Endodermal cell (in vitro differentiated cells): ENCODE results near the gene TSPO. TPM values are rescaled to one million over a fixed set of nuclear protein-coding genes. Genes with fewer than 3 reads are reported as not detected.

ENCODE experiments used
- DNase-seq: peaks from one replicate; pipeline ENCODE4 v3.0.0-alpha.2; 2017
- H3K27ac ChIP-seq: 2 replicates; pipeline ENCODE4 v1.5.1; 2013; ENCODE audit warnings: mild to moderate bottlenecking, low read depth, low read length, moderate library complexity
- H3K27me3 ChIP-seq: 2 replicates; pipeline ENCODE4 v1.6.1; 2013; ENCODE audit warnings: mild to moderate bottlenecking, low read length, moderate library complexity; ENCODE audit not compliant: insufficient read depth, control insufficient read depth, poor library complexity, severe bottlenecking
- H3K36me3 ChIP-seq: 2 replicates; pipeline ENCODE4 v1.7.0; 2013; ENCODE audit warnings: mild to moderate bottlenecking, low read length, moderate library complexity; ENCODE audit not compliant: control insufficient read depth, insufficient read depth
- H3K4me1 ChIP-seq: one replicate; pipeline ENCODE4 v1.7.0; 2013; ENCODE audit warnings: low read length; ENCODE audit not compliant: control insufficient read depth, insufficient read depth
- H3K4me3 ChIP-seq: 2 replicates; pipeline ENCODE4 v1.5.1; 2013; ENCODE audit warnings: mild to moderate bottlenecking, low read length, moderate library complexity
- H3K9ac ChIP-seq: 2 replicates; pipeline ENCODE4 v1.6.1; 2013; ENCODE audit warnings: mild to moderate bottlenecking, low read length, moderate library complexity; ENCODE audit not compliant: poor library complexity, severe bottlenecking; ENCODE audit errors: extremely low read depth
- H3K9me3 ChIP-seq: 2 replicates; pipeline ENCODE4 v1.6.1; 2013; ENCODE audit warnings: mild to moderate bottlenecking, low read length, moderate library complexity; ENCODE audit not compliant: control insufficient read depth
- H3K27ac Mint-ChIP-seq: 2 replicates; pipeline ENCODE4 v1.8.0; 2020; ENCODE audit warnings: mixed read lengths
- H3K27me3 Mint-ChIP-seq: 2 replicates; pipeline ENCODE4 v1.8.0; 2021; ENCODE audit warnings: mild to moderate bottlenecking, mixed read lengths; ENCODE audit not compliant: insufficient read depth
- H3K36me3 Mint-ChIP-seq: 2 replicates; pipeline ENCODE4 v1.8.0; 2020; ENCODE audit warnings: low read depth, mixed read lengths
- H3K4me1 Mint-ChIP-seq: 2 replicates; pipeline ENCODE4 v1.8.0; 2020; ENCODE audit warnings: mixed read lengths
- H3K4me3 Mint-ChIP-seq: 2 replicates; pipeline ENCODE4 v1.8.0; 2020; ENCODE audit warnings: mild to moderate bottlenecking, moderate library complexity, mixed read lengths
- H3K9me3 Mint-ChIP-seq: 2 replicates; pipeline ENCODE4 v1.8.0; 2020; ENCODE audit warnings: mild to moderate bottlenecking, mixed read lengths
- WGBS, 2 experiments: methylation state at CpG; one replicate each; pipeline versions ENCODE4 v1.1.5 to v1.1.7; 2013; ENCODE audit warnings: missing lambda C conversion rate in 2 of 2, mixed read lengths in 1 of 2; ENCODE audit not compliant: insufficient coverage in 1 of 2, insufficient read length in 1 of 2; 5-methylcytosine and 5-hydroxymethylcytosine counted together
- total RNA-seq, 2 donors: library from RNA; stranded (reverse); fragmentation: NEBNext Ultra II Directional in 1 of 2; extraction: Animal tissue kit (Norgen Biotek cat#: 25700) in 1 of 2; gene quantifications; 2 replicates in 1 of 2; 3 replicates in 1 of 2; pipeline ENCODE4 v1.2.1, GENCODE V29; 2021
- TF ChIP-seq, protein P1 (sequence below): fragments of 200-600 bp; sonication (generic); conservative IDR thresholded peaks from 2 replicates; pipeline ENCODE4 v1.5.0; 2021; ENCODE audit warnings: antibody characterized with exemption, mild to moderate bottlenecking

The TSPO gene
- total RNA-seq, 2 donors from 2014 or later = 9.6 to 12.3 TPM

DNA sequence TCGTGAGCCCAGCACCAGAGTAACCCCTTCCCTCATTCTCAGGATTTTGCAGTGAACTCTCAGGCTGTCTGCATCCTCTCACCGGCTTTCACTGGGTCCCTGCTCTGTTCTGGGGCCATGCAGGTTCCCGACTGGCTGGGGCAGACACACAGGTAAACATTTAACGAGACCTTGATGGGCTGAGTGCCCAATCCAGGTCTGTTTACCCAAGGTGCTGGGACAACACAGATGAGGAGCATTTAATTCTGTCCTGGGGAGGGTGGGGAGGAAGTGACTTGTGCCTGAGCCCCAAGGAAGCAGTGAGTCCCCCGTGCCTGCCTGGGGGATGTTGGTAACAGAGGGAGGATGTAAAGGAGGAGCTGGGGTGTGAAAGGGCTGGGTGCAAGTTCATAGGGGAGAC, 36.4 kb upstream of the TSPO start:
- H3K4me1 Mint-ChIP-seq = peaks cover 18% of the 10 kb centered on the region
- H3K27ac Mint-ChIP-seq = no peak overlapping the region
- H3K4me1 ChIP-seq = peaks cover 2% of the 10 kb centered on the region
- H3K27ac ChIP-seq = no peak overlapping the region
- peaks cover 7% of the 10 kb centered on the region for H3K36me3 Mint-ChIP-seq
- H3K4me3 Mint-ChIP-seq = no peak overlapping the region
- peaks cover 27% of the 10 kb centered on the region for H3K27me3 ChIP-seq
- TF ChIP-seq, protein P1, sequence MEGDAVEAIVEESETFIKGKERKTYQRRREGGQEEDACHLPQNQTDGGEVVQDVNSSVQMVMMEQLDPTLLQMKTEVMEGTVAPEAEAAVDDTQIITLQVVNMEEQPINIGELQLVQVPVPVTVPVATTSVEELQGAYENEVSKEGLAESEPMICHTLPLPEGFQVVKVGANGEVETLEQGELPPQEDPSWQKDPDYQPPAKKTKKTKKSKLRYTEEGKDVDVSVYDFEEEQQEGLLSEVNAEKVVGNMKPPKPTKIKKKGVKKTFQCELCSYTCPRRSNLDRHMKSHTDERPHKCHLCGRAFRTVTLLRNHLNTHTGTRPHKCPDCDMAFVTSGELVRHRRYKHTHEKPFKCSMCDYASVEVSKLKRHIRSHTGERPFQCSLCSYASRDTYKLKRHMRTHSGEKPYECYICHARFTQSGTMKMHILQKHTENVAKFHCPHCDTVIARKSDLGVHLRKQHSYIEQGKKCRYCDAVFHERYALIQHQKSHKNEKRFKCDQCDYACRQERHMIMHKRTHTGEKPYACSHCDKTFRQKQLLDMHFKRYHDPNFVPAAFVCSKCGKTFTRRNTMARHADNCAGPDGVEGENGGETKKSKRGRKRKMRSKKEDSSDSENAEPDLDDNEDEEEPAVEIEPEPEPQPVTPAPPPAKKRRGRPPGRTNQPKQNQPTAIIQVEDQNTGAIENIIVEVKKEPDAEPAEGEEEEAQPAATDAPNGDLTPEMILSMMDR = no peak
- H3K9ac ChIP-seq = no peak overlapping the region
- no peaks in the 10 kb centered on the region for H3K36me3 ChIP-seq
- WGBS, 2 experiments = 82 to 90% methylated on average over 4 to 5 of the region's 5 CpGs
- DNase-seq = no peak
- H3K9me3 ChIP-seq = no peaks in the 10 kb centered on the region
- peaks cover 22% of the 10 kb centered on the region for H3K27me3 Mint-ChIP-seq
- H3K4me3 ChIP-seq = no peak overlapping the region
- no peaks in the 10 kb centered on the region for H3K9me3 Mint-ChIP-seq

GRCh38 chr22:43116932-43117331, 34.4 kb upstream of the TSPO start:
- Histone ChIP-seq H3K27ac (no peak overlapping the region), H3K9ac (no peak overlapping the region), H3K9me3 (no peaks in the 10 kb centered on the region), H3K4me3 (no peak overlapping the region), H3K4me1 (no peaks in the 10 kb centered on the region), H3K36me3 (no peaks in the 10 kb centered on the region), H3K27me3 (peaks cover 8% of the 10 kb centered on the region)
- Mint-ChIP-seq H3K36me3 (peaks cover 7% of the 10 kb centered on the region), H3K27ac (no peak overlapping the region), H3K9me3 (no peaks in the 10 kb centered on the region), H3K4me3 (no peak overlapping the region), H3K27me3 (peaks cover 12% of the 10 kb centered on the region), H3K4me1 (peaks cover 16% of the 10 kb centered on the region)
- TF ChIP-seq, protein P1 = no peak
- WGBS, 2 experiments = 89 to 92% methylated on average over 3 to 7 of the region's 7 CpGs
- DNase-seq = no peak

DNA sequence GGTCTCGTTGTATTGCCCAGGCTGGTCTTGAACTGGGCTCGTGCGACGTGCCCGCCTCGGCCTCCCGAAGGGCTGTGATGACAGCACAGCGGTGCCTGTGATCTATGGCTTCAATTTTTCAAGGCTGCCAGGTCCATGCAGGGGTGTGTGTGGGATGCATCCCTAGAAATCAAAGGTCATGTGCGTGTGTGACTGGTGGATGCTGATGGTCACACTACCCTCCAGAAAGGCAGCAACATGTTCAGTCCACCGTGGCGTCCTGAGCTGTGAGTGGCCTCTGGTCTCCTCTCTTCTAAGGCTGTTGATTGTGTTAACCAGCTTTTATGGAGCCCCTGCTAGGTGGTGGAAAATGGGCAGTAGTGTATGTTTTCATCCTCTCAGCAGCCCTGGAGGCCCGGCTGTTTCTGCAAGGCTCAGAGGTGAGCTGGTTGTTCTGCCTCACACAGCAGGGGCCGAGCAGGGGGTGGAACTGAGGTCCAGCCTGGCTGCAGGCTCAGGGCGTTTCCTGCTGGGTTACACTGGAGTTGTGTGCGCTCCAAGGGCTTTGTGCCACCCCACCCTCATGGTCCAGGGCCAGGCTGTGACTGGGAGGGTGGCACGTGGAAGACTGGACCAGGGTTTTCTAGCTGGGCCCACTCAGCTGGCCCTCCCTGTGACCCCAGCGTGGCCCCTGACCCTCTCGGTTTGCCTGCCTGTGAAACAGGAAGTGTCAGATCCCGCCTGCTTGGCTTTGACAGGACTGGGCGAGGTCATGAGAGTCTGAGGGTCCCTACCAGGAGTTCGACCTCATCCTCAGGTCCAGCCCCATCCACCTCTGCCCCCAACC, 33.1 kb upstream of the TSPO start:
- TF ChIP-seq, protein P1 = no peak
- H3K27me3 ChIP-seq = no peaks in the 10 kb centered on the region
- Mint-ChIP-seq H3K27me3 (peaks cover 2% of the 10 kb centered on the region), H3K4me1 (peaks cover 14% of the 10 kb centered on the region), H3K36me3 (peaks cover 7% of the 10 kb centered on the region), H3K4me3 (no peak overlapping the region), H3K27ac (no peak overlapping the region), H3K9me3 (no peaks in the 10 kb centered on the region)
- H3K4me1 ChIP-seq = no peaks in the 10 kb centered on the region
- no peaks in the 10 kb centered on the region for H3K36me3 ChIP-seq
- no peak overlapping the region for H3K9ac ChIP-seq
- 72 to 86% methylated on average over 9 to 21 of the region's 21 CpGs for WGBS, 2 experiments
- no peak for DNase-seq
- no peak overlapping the region for H3K4me3 ChIP-seq
- no peak overlapping the region for H3K27ac ChIP-seq
- H3K9me3 ChIP-seq = no peaks in the 10 kb centered on the region
